Astrocyte of the cerebellum (primary cell): ENCODE data around the gene INSIG1.

Experiments
- DNase-seq: peaks from one replicate; pipeline ENCODE4 v3.0.0-alpha.2; 2011; ENCODE audit warnings: low read depth
- H3K4me3 ChIP-seq: 2 replicates; pipeline ENCODE4 v1.5.1; 2011; ENCODE audit warnings: mild to moderate bottlenecking, low read depth, low read length, moderate library complexity
- in situ Hi-C: cut with HindIII; loops from 2 replicates; pipeline ENCODE4 v1.10.0; 2017; ENCODE audit warnings: low sequenced_read_pairs
- TF ChIP-seq, protein P1 (sequence below): IDR thresholded peaks from 2 replicates; pipeline ENCODE4 v1.5.1; 2012; ENCODE audit warnings: low read length, low read depth, moderate library complexity, mild to moderate bottlenecking; ENCODE audit errors: missing control alignments

INSIG1 gene

DNA sequence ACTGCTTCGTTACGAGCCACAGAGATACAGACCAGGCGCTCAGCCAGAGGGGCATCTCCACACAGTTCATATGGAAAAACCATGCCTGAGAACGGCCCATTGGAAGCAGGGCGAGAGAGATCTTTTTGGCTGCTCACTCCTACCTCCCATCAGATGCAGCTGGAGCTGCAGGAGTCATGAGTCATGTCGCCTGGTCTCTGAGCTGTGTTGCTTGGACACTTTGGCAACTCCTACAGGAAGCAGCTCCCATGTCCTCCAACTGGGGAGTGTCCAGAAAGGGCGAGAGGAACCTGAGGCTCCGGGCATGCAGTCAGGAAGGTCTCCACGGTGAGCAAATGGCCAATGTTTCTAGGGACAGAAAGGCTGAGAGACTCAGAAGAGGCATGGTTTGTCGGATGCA is 24.9 kb downstream of the INSIG1 start:
- TF ChIP-seq, protein P1, sequence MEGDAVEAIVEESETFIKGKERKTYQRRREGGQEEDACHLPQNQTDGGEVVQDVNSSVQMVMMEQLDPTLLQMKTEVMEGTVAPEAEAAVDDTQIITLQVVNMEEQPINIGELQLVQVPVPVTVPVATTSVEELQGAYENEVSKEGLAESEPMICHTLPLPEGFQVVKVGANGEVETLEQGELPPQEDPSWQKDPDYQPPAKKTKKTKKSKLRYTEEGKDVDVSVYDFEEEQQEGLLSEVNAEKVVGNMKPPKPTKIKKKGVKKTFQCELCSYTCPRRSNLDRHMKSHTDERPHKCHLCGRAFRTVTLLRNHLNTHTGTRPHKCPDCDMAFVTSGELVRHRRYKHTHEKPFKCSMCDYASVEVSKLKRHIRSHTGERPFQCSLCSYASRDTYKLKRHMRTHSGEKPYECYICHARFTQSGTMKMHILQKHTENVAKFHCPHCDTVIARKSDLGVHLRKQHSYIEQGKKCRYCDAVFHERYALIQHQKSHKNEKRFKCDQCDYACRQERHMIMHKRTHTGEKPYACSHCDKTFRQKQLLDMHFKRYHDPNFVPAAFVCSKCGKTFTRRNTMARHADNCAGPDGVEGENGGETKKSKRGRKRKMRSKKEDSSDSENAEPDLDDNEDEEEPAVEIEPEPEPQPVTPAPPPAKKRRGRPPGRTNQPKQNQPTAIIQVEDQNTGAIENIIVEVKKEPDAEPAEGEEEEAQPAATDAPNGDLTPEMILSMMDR: no peak
- no peak overlapping the region for H3K4me3 ChIP-seq
- in situ Hi-C loops: no loop called here
- no peak for DNase-seq

DNA sequence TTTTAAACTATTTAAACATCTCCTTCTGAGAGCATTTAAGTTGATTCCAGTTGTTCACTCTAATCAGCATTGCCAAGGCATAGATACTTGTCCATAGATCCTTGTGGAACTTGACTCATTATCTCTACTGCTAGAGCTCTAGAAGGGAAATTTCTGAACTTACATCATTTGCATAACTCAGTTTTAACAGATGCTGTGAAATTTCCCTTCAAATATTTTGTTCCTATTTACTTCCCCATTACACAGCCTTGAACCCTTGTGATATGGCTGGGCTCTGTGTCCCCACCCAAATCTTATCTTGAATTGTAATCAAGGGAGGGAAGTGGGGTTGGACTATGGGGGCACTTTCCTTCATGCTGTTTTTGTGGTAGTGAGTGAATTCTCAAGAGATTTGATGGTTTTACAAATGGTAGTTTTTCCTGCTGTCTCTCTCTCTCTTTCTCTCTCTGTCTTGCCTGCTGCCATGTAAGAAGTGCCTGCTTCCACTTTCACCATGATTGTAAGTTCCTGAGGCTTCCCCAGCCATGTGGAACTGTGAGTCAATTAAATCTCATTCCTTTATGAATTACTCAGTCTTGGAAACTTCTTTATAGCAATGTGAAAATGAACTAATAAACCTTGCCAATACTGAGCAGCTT is 25.4 kb downstream of the INSIG1 start:
- DNase-seq: no peak
- no peak overlapping the region for H3K4me3 ChIP-seq
- TF ChIP-seq, protein P1: no peak
- in situ Hi-C loops: no loop called here

DNA sequence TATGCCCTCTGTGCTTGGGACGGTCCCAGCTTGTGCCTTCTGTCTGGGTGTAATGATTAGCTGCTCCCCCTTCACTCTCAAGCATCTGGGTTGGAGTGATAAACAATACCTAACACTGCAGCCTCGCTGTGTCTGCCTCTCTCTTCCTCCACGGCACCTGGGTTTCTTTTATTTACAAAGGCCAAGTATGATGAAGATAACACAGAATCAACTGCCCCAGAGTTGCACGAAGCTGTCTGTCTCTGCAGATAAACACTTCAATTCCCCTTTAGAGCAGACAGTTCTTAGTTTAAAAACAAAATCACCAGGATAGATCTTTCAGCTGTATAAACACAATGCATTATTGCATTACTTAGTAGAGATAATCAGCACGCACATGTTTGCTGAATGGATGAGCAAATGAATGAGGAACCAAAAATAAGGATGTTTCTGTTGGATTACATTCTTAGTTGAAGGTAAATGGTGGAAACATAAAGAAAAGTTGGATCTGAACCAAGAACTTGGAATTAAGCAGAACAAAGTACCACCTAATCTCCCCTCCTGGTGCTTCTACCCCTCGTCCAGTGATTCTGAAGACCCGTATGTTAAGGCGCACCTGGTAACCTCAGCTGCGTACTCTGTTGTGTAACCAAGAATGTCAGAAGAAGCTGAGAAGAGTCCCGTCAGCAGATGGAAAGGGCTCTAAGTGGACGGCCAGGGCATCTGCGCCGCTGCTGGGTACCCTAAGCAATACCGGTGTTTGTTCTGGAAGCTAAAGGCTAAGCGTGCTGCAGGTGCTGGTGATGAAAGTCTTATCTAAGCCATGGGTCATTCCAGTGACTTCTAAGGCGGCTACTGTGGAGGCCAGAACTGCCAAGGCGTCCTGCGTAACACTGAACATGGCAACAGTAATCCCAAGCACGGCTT is 26.6 kb downstream of the INSIG1 start:
- no peak overlapping the region for H3K4me3 ChIP-seq
- in situ Hi-C loops: no loop called here
- no peak for DNase-seq
- TF ChIP-seq, protein P1: no peak

DNA sequence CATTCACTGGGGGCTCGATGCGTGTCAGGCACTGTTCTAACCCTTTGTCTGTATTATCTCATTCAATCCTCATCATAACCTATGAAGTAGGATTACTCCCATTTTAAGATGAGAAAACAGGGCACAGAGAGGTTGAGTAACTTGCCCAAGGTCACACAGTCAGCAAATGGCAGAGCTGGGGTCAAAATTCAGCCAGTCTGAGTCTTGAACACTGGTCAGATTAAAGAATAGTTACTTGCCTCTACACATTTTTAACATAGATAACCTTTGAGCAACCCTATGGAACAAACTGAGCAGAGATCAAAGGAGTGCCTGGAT is 27.2 kb downstream of the INSIG1 start:
- TF ChIP-seq, protein P1: no peak
- H3K4me3 ChIP-seq: no peak overlapping the region
- DNase-seq: no peak
- in situ Hi-C loops: loop anchor here (25.0 kb wide), 1 partner anchor 388 kb away; no protein-coding TSS in a partner anchor

DNA sequence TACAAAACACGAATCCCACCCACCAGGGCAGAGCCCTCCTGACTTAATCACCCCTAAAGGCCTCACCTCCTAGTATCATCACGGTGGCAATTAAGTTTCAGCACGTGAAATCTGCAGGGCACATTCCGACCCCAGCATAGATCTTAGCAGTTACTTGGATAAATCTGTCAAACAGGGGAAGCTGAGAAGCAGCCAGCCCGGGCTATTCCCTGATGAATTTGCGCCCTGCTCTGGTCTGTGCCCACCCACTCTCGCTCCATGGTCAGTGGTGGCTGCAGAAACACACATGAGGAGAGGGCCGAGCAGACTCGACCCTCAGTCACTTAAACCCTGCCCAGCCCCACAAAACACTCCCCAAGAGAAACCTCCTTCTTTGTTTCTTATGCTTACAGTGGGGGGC is 28.7 kb downstream of the INSIG1 start:
- TF ChIP-seq, protein P1: no peak
- DNase-seq: no peak
- no peak overlapping the region for H3K4me3 ChIP-seq
- in situ Hi-C loops: loop anchor here (25.0 kb wide), 1 partner anchor 389 kb away; no protein-coding TSS in a partner anchor

DNA sequence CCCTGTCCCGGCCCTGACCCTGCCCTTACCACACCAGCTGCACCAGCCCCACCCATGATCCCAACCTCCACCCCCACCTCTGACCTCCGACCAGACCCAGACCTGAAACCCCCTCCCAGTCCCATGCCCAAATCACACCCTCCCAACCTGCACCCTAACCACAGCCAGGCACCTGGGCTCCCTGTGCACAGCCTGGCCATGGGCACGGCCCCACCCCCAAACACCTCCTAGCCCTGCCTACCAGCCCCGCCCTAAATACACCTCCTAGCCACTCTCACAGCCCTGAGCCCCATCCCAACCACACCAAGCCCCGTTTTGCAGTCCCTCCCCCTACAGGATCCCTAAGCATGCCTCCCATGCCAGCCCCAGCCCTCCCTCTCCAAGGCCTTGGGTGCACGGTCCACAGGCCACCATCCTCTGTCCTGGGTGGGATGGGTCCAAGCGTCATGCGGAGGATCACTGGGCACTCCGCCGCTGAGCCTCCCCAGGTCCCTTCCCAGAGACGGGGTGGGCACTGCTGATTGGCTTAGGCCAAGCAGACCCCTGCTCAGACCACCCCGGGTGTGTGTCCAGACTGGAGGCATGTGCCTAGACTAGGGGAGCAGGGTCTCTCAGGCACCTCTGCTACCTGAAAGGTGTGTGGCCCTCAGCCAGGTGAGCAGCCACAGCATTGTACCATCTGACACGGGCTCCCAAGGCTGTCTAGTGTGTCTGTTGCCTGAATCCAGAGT is 30.1 kb downstream of the INSIG1 start:
- TF ChIP-seq, protein P1: no peak
- no peak overlapping the region for H3K4me3 ChIP-seq
- DNase-seq: no peak
- in situ Hi-C loops: loop anchor here (25.0 kb wide), 1 partner anchor 390 kb away; no protein-coding TSS in a partner anchor
